HepG2 (cell line): ENCODE data around the gene LGALS1. TPM values are rescaled to one million over a fixed set of nuclear protein-coding genes. Genes with fewer than 3 reads are reported as not detected.

Experiments used
- ARID2 ChIP-seq: sonication (generic); formaldehyde crosslinking; IDR thresholded peaks from 2 replicates; pipeline ENCODE4 v1.8.1; 2022; ENCODE audit warnings: mild to moderate bottlenecking, missing genetic modification reagents, borderline replicate concordance
- ATF1 ChIP-seq: IDR thresholded peaks from 2 replicates; pipeline ENCODE4 v1.6.1; 2016; ENCODE audit warnings: mild to moderate bottlenecking, control low read depth
- ATF7 ChIP-seq, 2 experiments: fragments of 450-650 bp in 1 of 2; sonication (generic) in 1 of 2; formaldehyde crosslinking in 1 of 2; IDR thresholded peaks; 2 replicates each; pipeline versions ENCODE4 v1.4.0 to v1.6.1; 2016 to 2020; ENCODE audit warnings: antibody characterized with exemption in 1 of 2, mild to moderate bottlenecking in 1 of 2, missing genetic modification reagents in 1 of 2
- HMGA1 ChIP-seq: sonication (generic); formaldehyde crosslinking; conservative IDR thresholded peaks from 2 replicates; pipeline ENCODE4 v1.4.0; 2020; ENCODE audit warnings: missing genetic modification reagents
- IRX3 ChIP-seq: sonication (generic); formaldehyde crosslinking; IDR thresholded peaks from 2 replicates; pipeline ENCODE4 v1.8.1; 2023; ENCODE audit warnings: mild to moderate bottlenecking, low read depth, missing genetic modification reagents, borderline replicate concordance
- ISX ChIP-seq: sonication (generic); formaldehyde crosslinking; conservative IDR thresholded peaks from 2 replicates; pipeline ENCODE4 v1.5.0; 2020; ENCODE audit warnings: missing genetic modification reagents
- KDM3A ChIP-seq: IDR thresholded peaks from 2 replicates; pipeline ENCODE4 v1.6.1; 2018; ENCODE audit warnings: low read depth, missing compliant biosample characterization
- KDM5A ChIP-seq: fragments of 200-600 bp; sonication (generic); IDR thresholded peaks from 2 replicates; pipeline ENCODE4 v1.7.0; 2018; ENCODE audit warnings: antibody characterized with exemption, mild to moderate bottlenecking, low read length, borderline replicate concordance
- KLF16 ChIP-seq, 2 experiments: sonication (generic) in 1 of 2; formaldehyde crosslinking in 1 of 2; IDR thresholded peaks; 2 replicates each; pipeline versions ENCODE4 v1.6.1 to v1.8.0; 2016 to 2023; ENCODE audit warnings: missing genetic modification reagents in 2 of 2, missing compliant biosample characterization in 1 of 2
- MTF2 ChIP-seq: sonication (generic); formaldehyde crosslinking; IDR thresholded peaks from 2 replicates; pipeline ENCODE4 v1.5.0; 2020; ENCODE audit warnings: missing genetic modification reagents, borderline replicate concordance
- MYNN ChIP-seq: sonication (generic); formaldehyde crosslinking; IDR thresholded peaks from 2 replicates; pipeline ENCODE4 v1.4.0; 2020; ENCODE audit warnings: mild to moderate bottlenecking, low read depth, missing genetic modification reagents
- NCOR1 ChIP-seq: fragments of 200-600 bp; sonication (generic); IDR thresholded peaks from 2 replicates; pipeline ENCODE4 v1.7.0; 2017; ENCODE audit warnings: antibody characterized with exemption, low read length, borderline replicate concordance
- SRSF4 ChIP-seq: fragments of 200-400 bp; formaldehyde crosslinking; IDR thresholded peaks from one replicate; pipeline ENCODE4 v1.6.1; 2018; ENCODE audit warnings: mild to moderate bottlenecking, low read depth, low read length, moderate library complexity; ENCODE audit not compliant: poor library complexity, severe bottlenecking
- TP53 ChIP-seq: sonication (generic); formaldehyde crosslinking; conservative IDR thresholded peaks from 2 replicates; pipeline ENCODE4 v1.4.0; 2020; ENCODE audit warnings: missing genetic modification reagents
- ZBTB3 ChIP-seq: sonication (generic); formaldehyde crosslinking; IDR thresholded peaks from 2 replicates; pipeline ENCODE4 v1.4.0; 2020; ENCODE audit warnings: low read depth, mild to moderate bottlenecking, moderate library complexity, missing genetic modification reagents, borderline replicate concordance
- ZMYM2 ChIP-seq: sonication (generic); formaldehyde crosslinking; IDR thresholded peaks from 2 replicates; pipeline ENCODE4 v1.8.0; 2022; ENCODE audit warnings: mild to moderate bottlenecking, missing genetic modification reagents
- ZMYM3 ChIP-seq: sonication (generic); formaldehyde crosslinking; IDR thresholded peaks from 2 replicates; pipeline ENCODE4 v1.5.1; 2020; ENCODE audit warnings: mild to moderate bottlenecking, missing genetic modification reagents
- ZNF24 ChIP-seq: fragments of 450-650 bp; IDR thresholded peaks from 2 replicates; pipeline ENCODE4 v1.6.1; 2017; ENCODE audit warnings: antibody characterized with exemption, mild to moderate bottlenecking
- ZNF251 ChIP-seq: sonication (generic); formaldehyde crosslinking; IDR thresholded peaks from 2 replicates; pipeline ENCODE4 v1.9.0; 2021; ENCODE audit warnings: mild to moderate bottlenecking, missing genetic modification reagents
- ZSCAN21 ChIP-seq: sonication (generic); formaldehyde crosslinking; IDR thresholded peaks from 2 replicates; pipeline ENCODE4 v1.8.0; 2022; ENCODE audit warnings: mild to moderate bottlenecking, missing genetic modification reagents, moderate library complexity, borderline replicate concordance
- polyA plus RNA-seq, 8 experiments: library from polyadenylated mRNA; depleted of rRNA in 3 of 8; stranded (reverse) in 7 of 8; unstranded in 1 of 8; fragments of >200 nt; fragmentation: Illumina TruSeq in 4 of 8; extraction: Trizol in 4 of 8; gene quantifications; 2 replicates each; pipeline versions ENCODE4 v1.2.1 to v1.2.3, GENCODE V29; 2011 to 2016; ENCODE audit warnings: low read depth in 4 of 8, missing spikeins in 1 of 8, mixed read lengths in 1 of 8; ENCODE audit not compliant: insufficient read depth in 1 of 8
- total RNA-seq, 5 experiments: library from RNA; depleted of rRNA; stranded (reverse); fragments of >200 nt; fragmentation: Illumina TruSeq; extraction: Trizol; gene quantifications; 2 replicates each; pipeline ENCODE4 v1.2.3, GENCODE V29; 2016; ENCODE audit warnings: low read depth in 1 of 5
- TF ChIP-seq, protein P1 (sequence below): sonication (generic); formaldehyde crosslinking; IDR thresholded peaks from 2 replicates; pipeline ENCODE4 v1.4.0; 2020; ENCODE audit warnings: missing genetic modification reagents
- TF ChIP-seq, protein P2 (sequence below): sonication (generic); formaldehyde crosslinking; IDR thresholded peaks from 2 replicates; pipeline ENCODE4 v1.4.0; 2020; ENCODE audit warnings: missing genetic modification reagents
- TF ChIP-seq, protein P3 (sequence below): sonication (generic); formaldehyde crosslinking; IDR thresholded peaks from 2 replicates; pipeline ENCODE4 v1.8.0; 2022; ENCODE audit warnings: mild to moderate bottlenecking, missing genetic modification reagents

Gene LGALS1
- total and polyA plus RNA-seq, 2 of the 13 experiments (the other 11 are each of a cell fraction or from before 2014, with no cell fraction given), result 103 to 858 TPM

DNA sequence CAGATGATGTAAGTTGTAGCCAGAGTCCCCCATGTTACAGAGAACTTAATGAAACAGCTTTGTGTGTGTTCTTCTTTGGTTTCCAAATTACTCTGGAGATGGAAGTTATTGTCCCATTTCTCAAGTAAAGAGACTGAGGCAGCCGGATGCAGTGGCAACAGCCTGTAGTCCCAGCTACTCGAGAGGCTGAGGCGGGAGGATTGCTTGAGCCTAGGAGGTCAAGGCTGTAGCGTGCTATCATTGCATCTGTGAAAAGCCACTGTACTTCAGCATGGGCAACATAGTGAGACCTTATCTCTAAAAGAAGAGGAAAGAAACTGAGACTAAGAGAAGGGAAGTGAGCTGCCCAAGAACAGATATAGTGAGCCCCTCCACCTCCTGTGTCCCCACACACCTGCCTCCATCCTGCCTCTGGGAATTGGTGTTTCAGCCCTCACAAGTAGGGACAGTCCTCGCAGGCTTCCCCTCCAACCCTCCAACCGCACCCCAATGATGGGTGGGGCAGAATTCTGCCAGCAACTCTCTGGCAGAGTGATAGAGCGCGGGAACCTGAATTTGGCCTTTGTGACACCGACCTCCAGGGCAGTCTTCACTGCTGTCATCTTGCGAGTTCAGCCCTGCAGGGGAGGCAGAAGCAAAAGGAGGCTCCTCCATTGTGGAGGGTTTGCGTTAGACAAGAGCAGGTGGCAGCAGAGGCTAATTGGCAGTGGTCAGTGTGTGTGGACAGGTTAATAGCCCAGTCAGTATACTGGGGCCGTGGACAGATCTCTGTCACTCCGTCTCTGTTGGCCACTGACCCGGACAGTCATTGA lies 15.3 kb upstream of the LGALS1 start (continued):
- TF ChIP-seq, protein P1, sequence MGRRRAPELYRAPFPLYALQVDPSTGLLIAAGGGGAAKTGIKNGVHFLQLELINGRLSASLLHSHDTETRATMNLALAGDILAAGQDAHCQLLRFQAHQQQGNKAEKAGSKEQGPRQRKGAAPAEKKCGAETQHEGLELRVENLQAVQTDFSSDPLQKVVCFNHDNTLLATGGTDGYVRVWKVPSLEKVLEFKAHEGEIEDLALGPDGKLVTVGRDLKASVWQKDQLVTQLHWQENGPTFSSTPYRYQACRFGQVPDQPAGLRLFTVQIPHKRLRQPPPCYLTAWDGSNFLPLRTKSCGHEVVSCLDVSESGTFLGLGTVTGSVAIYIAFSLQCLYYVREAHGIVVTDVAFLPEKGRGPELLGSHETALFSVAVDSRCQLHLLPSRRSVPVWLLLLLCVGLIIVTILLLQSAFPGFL (CRISPR knock-in tag), result no peak
- TF ChIP-seq TP53 (CRISPR knock-in tag), result no peak
- no peak for TF ChIP-seq ZBTB3
- no peak for TF ChIP-seq ZSCAN21
- no peak for TF ChIP-seq ISX (CRISPR knock-in tag)
- no peak for TF ChIP-seq ATF7 (IDR thresholded peaks at IDR 0.05)
- no peak for TF ChIP-seq ATF7 (CRISPR knock-in tag; IDR thresholded peaks at IDR 0.05)
- no peak for TF ChIP-seq SRSF4
- TF ChIP-seq, protein P2, sequence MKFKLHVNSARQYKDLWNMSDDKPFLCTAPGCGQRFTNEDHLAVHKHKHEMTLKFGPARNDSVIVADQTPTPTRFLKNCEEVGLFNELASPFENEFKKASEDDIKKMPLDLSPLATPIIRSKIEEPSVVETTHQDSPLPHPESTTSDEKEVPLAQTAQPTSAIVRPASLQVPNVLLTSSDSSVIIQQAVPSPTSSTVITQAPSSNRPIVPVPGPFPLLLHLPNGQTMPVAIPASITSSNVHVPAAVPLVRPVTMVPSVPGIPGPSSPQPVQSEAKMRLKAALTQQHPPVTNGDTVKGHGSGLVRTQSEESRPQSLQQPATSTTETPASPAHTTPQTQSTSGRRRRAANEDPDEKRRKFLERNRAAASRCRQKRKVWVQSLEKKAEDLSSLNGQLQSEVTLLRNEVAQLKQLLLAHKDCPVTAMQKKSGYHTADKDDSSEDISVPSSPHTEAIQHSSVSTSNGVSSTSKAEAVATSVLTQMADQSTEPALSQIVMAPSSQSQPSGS, result no peak
- TF ChIP-seq ZNF251 (CRISPR knock-in tag), result no peak
- no peak for TF ChIP-seq ZNF24
- TF ChIP-seq, protein P3, sequence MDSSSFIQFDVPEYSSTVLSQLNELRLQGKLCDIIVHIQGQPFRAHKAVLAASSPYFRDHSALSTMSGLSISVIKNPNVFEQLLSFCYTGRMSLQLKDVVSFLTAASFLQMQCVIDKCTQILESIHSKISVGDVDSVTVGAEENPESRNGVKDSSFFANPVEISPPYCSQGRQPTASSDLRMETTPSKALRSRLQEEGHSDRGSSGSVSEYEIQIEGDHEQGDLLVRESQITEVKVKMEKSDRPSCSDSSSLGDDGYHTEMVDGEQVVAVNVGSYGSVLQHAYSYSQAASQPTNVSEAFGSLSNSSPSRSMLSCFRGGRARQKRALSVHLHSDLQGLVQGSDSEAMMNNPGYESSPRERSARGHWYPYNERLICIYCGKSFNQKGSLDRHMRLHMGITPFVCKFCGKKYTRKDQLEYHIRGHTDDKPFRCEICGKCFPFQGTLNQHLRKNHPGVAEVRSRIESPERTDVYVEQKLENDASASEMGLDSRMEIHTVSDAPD (CRISPR knock-in tag), result no peak
- TF ChIP-seq IRX3 (CRISPR knock-in tag), result peak; percentile 43; the same call in 1 of the 2 replicates
- TF ChIP-seq KDM5A, result 0 out of 2 replicates have a peak, but pooled peaks have one; percentile 44
- peak in 1 of 2 experiments; percentile 7; a peak in 2 of 4 replicates for TF ChIP-seq KLF16 (CRISPR knock-in tag; IDR thresholded peaks at IDR 0.05)
- no peak for TF ChIP-seq HMGA1
- TF ChIP-seq ATF1, result no peak
- TF ChIP-seq ZMYM3 (CRISPR knock-in tag), result peak; percentile 24; the same call in 1 of the 2 replicates
- no peak for TF ChIP-seq MTF2 (CRISPR knock-in tag)
- no peak for TF ChIP-seq ZMYM2 (CRISPR knock-in tag)
- TF ChIP-seq ARID2 (CRISPR knock-in tag), result 0 out of 2 replicates have a peak, but pooled peaks have one; percentile 23
- TF ChIP-seq NCOR1, result 0 out of 2 replicates have a peak, but pooled peaks have one; percentile 23
- TF ChIP-seq MYNN (CRISPR knock-in tag), result no peak
- TF ChIP-seq KDM3A (CRISPR knock-in tag), result no peak
